Measurements from ENCODE around the gene TTC7B. TPM values are rescaled to one million over a fixed set of nuclear protein-coding genes. Genes with fewer than 3 reads are reported as not detected.
A peak's percentile ranks its signal among the peaks of the same experiment; 100 is the strongest.

The TTC7B gene
- total and polyA plus RNA-seq, 2 of the 13 experiments (the other 11 are each of a cell fraction or from before 2014, with no cell fraction given), result 1.3 to 3.2 TPM

DNA sequence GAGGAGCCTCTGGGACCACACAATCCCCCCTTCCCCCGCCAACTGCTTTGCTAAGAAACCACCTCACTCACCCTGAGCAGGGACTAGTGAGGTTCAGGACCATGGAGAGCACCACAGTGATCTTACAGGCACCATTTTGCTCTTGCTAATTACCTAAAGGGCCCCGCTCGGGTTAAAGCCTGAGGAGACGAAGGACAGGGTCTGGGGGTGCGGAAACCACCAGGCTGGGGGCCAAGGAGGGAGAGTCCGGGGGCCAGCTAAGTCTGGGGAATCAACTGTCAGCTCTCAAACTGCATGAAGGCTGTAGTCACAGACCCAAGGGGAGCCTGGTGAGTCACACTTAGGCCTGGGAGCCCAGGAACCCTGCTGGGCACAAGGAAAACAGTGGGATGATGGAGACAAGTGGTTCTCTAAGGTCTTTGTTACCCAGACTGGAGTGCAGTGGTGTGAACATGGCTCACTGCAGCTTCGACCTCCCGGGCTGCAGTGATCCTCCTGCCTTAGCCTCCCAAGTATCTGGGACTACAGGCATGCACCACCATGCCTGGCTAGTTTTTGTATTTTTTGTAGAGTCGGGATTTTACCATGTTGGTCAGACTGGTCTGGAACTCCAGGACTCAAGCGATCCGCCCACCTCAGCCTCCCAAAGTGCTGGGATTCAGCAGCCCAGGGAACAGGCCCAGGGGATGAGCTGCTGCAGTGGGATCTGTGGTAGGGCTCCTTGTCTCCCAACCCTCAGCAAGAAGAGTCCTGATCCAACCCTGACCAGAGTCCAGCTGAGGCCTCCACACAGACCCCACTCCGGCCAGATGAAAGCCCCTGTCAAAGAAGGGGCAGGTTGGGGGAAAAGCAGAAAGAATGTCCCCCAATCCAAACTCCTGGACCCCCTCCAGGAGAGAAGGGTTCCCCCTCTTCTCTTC lies 320.6 kb downstream of the TTC7B start (continued):
- peak; percentile 72 for TF ChIP-seq ZNF781 (CRISPR knock-in tag; IDR thresholded peaks at IDR 0.05; ENCODE audit: borderline replicate concordance, not compliant biosample characterization)
- TF ChIP-seq, protein P1, sequence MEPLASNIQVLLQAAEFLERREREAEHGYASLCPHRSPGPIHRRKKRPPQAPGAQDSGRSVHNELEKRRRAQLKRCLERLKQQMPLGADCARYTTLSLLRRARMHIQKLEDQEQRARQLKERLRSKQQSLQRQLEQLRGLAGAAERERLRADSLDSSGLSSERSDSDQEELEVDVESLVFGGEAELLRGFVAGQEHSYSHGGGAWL (CRISPR knock-in tag; IDR thresholded peaks at IDR 0.05), result no peak
- TF ChIP-seq ZBTB7B (CRISPR knock-in tag; IDR thresholded peaks at IDR 0.05), result no peak
- TF ChIP-seq ZNF772 (CRISPR knock-in tag; IDR thresholded peaks at IDR 0.05), result no peak
- TF ChIP-seq IKZF1 (IDR thresholded peaks at IDR 0.05), result no peak
- TF ChIP-seq, protein P2, sequence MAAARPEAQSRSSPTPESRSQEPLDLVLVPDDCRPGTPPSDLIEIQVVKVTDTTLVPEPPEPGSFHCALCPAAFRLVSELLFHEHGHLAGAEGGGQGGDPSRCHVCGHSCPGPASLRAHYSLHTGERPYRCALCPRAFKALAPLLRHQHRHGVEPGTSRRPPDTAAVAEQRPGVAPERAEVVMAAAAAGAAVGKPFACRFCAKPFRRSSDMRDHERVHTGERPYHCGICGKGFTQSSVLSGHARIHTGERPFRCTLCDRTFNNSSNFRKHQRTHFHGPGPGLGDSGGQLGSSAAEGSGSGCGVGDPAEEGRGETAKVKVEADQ (CRISPR knock-in tag; IDR thresholded peaks at IDR 0.05; ENCODE audit: borderline replicate concordance), result no peak
- TF ChIP-seq ZNF598 (CRISPR knock-in tag; IDR thresholded peaks at IDR 0.05; ENCODE audit: borderline replicate concordance), result no peak
- TF ChIP-seq ATF1 (CRISPR knock-in tag; IDR thresholded peaks at IDR 0.05), result no peak
- no peak for TF ChIP-seq NBN (conservative IDR thresholded peaks at IDR 0.05)
- TF ChIP-seq SNAPC4 (CRISPR knock-in tag; IDR thresholded peaks at IDR 0.05), result no peak
- no peak for TF ChIP-seq ZNF652 (CRISPR knock-in tag; IDR thresholded peaks at IDR 0.05; ENCODE audit: borderline replicate concordance, low read depth)
- no peak for TF ChIP-seq ZSCAN25 (CRISPR knock-in tag; IDR thresholded peaks at IDR 0.05)
- TF ChIP-seq ZBTB1 (CRISPR knock-in tag; IDR thresholded peaks at IDR 0.05; ENCODE audit: borderline replicate concordance), result no peak
- TF ChIP-seq HMGXB4 (CRISPR knock-in tag; IDR thresholded peaks at IDR 0.05; ENCODE audit: borderline replicate concordance in 1 of 2, low read depth in 1 of 2), result no peak
- TF ChIP-seq, protein P3, sequence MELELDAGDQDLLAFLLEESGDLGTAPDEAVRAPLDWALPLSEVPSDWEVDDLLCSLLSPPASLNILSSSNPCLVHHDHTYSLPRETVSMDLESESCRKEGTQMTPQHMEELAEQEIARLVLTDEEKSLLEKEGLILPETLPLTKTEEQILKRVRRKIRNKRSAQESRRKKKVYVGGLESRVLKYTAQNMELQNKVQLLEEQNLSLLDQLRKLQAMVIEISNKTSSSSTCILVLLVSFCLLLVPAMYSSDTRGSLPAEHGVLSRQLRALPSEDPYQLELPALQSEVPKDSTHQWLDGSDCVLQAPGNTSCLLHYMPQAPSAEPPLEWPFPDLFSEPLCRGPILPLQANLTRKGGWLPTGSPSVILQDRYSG (CRISPR knock-in tag; IDR thresholded peaks at IDR 0.05), result no peak
- TF ChIP-seq, protein P4, sequence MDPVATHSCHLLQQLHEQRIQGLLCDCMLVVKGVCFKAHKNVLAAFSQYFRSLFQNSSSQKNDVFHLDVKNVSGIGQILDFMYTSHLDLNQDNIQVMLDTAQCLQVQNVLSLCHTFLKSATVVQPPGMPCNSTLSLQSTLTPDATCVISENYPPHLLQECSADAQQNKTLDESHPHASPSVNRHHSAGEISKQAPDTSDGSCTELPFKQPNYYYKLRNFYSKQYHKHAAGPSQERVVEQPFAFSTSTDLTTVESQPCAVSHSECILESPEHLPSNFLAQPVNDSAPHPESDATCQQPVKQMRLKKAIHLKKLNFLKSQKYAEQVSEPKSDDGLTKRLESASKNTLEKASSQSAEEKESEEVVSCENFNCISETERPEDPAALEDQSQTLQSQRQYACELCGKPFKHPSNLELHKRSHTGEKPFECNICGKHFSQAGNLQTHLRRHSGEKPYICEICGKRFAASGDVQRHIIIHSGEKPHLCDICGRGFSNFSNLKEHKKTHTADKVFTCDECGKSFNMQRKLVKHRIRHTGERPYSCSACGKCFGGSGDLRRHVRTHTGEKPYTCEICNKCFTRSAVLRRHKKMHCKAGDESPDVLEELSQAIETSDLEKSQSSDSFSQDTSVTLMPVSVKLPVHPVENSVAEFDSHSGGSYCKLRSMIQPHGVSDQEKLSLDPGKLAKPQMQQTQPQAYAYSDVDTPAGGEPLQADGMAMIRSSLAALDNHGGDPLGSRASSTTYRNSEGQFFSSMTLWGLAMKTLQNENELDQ (CRISPR knock-in tag; IDR thresholded peaks at IDR 0.05; ENCODE audit: borderline replicate concordance), result no peak
